AG10803 (cell line): ENCODE data around the gene C1orf167.

Experiments used
- DNase-seq: peaks from one replicate; pipeline ENCODE4 v3.0.0; 2010; ENCODE audit warnings: low read depth
- H3K4me3 ChIP-seq: 2 replicates; pipeline ENCODE4 v1.5.1; 2011; ENCODE audit warnings: mild to moderate bottlenecking, low read length, control low read depth
- CTCF ChIP-seq: conservative IDR thresholded peaks from 2 replicates; pipeline ENCODE4 v1.5.1; 2011; ENCODE audit warnings: mild to moderate bottlenecking, low read length, control low read depth, inconsistent platforms

Gene C1orf167

GRCh38 chr1:11784993-11785769, 23.2 kb downstream of the C1orf167 start:
- H3K4me3 ChIP-seq, result peak overlapping the region; percentile 28; the same call in 1 of the 2 replicates
- no peak for DNase-seq
- peak; percentile 66 for TF ChIP-seq CTCF

GRCh38 chr1:11786168-11786567, 24.2 kb downstream of the C1orf167 start:
- no peak for DNase-seq
- no peak for TF ChIP-seq CTCF
- no peak overlapping the region for H3K4me3 ChIP-seq

DNA sequence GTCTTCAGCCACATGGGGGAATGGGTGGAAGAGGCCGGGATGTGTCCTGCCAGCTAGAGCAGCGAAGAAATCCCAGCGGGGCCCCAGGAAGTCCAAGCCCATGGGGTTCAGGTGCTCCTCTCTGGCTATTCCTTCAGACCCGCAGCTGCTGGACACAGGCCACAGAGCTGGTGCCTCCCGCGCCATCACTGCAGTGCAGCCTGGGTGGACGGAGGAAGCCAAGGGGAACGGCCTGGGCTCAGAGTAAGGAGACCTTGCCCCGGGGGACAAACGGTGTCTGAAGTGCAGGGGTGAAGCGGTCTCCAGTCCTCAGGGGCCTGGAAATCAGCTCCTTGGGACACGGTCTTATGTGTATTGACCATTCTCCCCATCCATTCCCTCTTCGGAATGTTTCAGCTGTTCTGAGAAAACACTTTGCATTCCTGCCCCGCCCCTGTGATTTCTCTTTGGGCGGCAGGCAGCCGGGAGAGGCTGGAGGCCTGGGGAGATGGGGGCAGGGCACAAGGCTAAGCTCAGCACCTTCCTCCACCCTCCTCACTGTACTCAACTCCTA, 25.3 kb downstream of the C1orf167 start:
- DNase-seq, result peak; percentile 75
- peak overlapping the region; percentile 17; the same call in 1 of the 2 replicates for H3K4me3 ChIP-seq
- TF ChIP-seq CTCF, result no peak

DNA sequence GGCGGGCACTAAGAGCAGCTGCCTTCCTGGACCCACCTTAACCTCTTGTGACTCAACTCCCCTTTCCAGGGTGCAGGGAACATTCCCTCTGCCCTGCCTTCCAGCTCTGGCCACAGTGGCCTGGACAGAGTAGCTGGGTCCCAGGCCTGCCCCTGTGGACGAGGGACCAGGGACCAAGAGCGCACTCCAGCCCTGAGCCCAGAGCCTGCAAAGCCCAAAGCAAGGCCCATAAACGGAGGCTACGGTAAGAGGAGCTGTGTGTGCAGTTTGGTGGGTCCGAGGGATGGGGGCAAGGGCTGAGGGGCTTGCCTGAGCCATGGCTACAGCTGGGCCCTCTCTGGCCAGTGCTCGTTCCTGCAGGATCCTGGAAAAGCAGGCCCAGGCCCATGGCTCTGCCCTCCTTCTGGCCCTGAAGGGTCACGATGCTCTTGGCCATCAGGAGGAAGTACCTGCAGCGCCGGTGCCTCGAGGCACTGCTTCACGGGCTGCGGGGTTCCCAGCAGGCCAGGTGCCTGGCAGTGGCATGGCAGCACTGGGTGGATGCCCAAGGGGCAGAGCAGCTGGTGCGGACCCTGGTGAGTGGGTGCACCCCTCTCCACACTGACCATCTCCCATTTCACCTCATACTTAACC, 25.9 kb downstream of the C1orf167 start:
- no peak for TF ChIP-seq CTCF
- H3K4me3 ChIP-seq, result no peak overlapping the region
- DNase-seq, result no peak

DNA sequence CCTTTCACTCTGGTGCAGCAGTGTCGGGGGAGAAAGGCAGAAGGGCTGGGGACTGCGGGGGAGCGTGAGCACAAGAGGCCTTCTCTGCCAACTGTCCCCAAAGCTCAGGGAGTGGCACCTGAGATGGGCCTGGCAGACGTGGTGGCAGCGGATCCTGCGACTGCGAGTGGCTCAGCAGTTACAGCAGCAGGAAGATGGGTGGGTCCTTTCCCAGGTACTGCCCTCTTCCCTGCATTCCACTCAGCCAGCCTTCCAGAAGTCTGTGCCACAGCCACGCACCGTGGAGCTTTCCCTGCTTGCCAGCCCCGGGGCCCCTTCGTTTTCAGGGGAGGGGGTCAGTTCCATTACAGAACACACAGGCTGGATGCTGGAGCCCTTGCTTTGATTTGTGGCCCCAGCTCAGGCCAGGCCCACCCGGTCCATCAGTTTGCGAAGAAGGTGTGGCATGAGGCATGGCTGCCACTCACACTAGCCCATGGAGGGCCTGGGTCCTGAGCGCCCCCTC, 26.6 kb downstream of the C1orf167 start:
- DNase-seq, result no peak
- TF ChIP-seq CTCF, result no peak

GRCh38 chr1:11789126-11790067, 27.4 kb downstream of the C1orf167 start:
- TF ChIP-seq CTCF, result no peak

More for the DNA sequence above, 26.6 kb downstream of the C1orf167 start:
- no peak overlapping the region for H3K4me3 ChIP-seq

More at GRCh38 chr1:11789126-11790067, 27.4 kb downstream of the C1orf167 start:
- H3K4me3 ChIP-seq, result no peak overlapping the region
- DNase-seq, result no peak
